Stimulated activated CD4-positive, alpha-beta T cell treated with anti-CD3 and anti-CD28 coated beads, Interleukin-12 subunit alpha, Interleukin-12 subunit beta, amount 100 ng/mL, for 24 hours (primary cell): Measurements from ENCODE around the gene FAM186B.

Source experiments
- DNase-seq, 2 experiments: peaks; one replicate each; pipeline ENCODE4 v3.0.0-alpha.2; 2020; ENCODE audit warnings: low read depth in 2 of 2

The FAM186B gene

GRCh38 chr12:49537752-49538509, 67.5 kb downstream of the FAM186B start:
- no peak for DNase-seq
